Measurements from ENCODE around the gene LY6G6C.

DNA sequence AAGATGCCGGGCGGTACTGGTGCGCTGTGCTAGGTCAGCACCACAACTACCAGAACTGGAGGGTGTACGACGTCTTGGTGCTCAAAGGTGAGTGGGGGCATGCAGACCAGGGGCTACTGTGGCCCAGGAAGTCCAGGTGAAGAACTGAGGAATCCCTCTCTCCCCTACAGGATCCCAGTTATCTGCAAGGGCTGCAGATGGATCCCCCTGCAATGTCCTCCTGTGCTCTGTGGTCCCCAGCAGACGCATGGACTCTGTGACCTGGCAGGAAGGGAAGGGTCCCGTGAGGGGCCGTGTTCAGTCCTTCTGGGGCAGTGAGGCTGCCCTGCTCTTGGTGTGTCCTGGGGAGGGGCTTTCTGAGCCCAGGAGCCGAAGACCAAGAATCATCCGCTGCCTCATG lies 13.8 kb downstream of the LY6G6C start:
- TF ChIP-seq CTCF (conservative IDR thresholded peaks at IDR 0.05) (no peak), ZFX (IDR thresholded peaks at IDR 0.05) (no peak)

Measured in C4-2B (cell line).